HTERT RPE-1 (cell line): ENCODE results near the gene MINDY3.

Experiments used
- in situ Hi-C: fragments of 300-500 bp; cut with MboI; formaldehyde crosslinking; loops from 4 replicates; pipeline ENCODE4 v1.14.3; 2020; ENCODE audit warnings: low sequenced_read_pairs

MINDY3 gene

DNA sequence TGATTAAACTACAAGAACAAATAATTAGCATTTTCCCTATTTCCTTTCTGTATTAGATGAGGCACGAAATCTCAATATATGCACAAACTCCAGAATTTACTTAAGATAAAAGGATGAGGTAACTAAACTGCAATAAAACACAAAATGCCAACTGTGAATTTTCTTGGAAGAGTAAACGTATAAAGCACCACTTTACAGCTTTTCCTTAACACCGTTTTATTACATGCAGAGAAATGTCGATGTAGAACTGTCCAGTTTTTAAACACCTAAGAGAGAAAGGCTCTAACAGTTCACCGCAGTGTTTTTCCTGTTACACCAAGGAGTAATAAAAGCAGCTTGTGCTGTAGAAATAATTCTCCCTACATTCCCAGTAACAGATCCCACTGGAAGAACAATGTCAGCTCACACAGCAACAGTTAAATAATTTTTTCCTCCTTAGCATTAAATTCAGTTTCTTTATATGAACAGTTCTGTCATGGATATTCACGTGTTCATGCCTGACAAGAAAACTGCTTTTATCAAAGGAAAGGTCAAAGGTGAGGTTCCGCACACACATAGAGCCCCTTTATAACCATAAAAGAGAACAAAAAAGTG, 52.0 kb downstream of the MINDY3 start:
- in situ Hi-C loops = no loop called here

DNA sequence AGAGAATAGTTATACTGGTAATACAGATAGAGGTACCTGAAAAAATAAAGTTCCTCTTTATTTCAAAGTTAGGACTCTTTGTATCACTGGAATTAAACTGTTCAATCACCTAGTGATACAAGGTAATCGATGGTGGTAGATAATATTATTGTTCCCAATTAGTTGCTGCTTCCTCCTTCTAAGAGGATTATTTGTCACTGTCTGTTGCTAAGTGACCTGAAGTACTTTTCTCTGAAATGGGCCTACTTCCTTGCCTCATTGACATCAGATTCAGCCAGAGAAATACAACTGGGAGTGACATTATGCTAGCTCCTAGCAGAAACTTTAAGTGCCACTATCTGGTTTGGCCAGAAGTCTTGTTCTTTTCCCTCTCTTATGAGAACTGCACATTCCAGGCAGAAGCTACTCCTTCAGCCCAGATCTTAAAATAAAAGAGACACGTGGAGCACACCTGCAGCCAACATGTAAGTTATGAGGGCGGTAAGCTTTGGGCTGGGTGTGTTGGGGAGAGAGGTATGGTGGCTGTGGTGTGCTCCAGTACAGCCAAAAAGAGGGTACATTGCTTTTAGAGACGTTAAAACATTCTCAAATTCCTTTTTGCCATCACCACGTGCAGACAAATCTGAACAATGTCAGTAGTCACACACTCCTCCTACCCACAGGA, 54.8 kb downstream of the MINDY3 start:
- in situ Hi-C loops = no loop called here

DNA sequence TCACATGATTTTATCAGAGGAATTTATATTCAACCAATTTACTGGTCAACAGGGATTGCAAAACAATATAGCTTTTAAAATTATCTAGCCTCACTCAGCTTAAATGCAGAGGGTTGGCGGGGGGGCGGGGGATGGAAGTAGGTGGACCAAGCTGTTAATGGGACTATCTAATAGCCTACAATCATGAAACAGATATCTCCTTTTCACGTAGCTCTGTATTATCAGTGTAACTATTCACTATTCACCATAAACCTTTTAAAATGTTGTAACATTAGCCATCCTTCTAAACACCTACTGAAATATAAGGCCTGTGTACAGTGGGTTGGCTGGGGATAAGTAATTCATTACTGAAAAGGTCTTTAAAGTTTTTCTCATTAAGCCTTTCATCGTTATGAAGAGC, 56.2 kb downstream of the MINDY3 start:
- in situ Hi-C loops = no loop called here

DNA sequence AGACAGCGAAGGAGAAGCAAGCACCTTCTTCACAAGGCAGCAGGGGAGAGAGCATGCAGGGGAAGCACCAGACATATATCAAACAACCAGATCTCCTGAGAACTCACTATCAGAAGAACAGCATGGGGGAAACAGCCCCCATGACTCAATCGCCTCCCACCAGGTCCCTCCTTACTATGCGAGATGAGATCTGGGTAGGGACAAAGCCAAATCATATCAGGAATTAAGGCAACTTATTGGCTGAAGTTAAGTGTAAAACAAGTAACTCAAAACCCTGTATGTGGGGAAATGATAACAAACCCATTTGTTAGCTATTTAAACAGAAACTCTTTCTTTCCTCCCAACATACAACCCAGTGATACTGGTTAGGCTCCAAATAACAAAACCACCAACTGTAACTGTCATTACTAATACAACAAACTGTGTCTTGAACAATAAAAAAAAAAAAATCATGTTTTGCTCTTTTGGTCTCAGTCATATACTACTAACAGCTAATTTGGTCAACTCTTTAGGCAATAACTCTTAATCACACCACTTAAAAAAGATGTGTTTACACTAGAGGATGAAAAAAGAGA, 57.8 kb downstream of the MINDY3 start:
- in situ Hi-C loops = no loop called here

DNA sequence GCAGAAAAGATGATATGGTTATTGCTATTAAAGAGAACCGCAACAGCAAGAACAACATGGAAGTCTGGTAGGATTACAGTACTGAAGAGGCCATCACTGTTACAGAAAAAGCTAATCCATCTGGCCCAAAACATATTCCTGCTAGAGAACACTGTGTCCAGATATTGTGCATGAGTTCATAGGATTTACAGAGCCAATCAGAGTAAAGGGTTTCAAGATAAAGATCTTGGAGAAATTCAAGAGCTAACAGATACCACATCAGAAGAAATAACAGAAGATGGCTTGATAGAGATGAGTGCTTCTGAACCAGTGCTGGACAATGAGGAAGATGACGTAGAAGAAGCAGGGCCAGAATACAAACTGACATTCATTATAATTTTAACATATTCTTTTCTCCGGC, 58.7 kb downstream of the MINDY3 start:
- in situ Hi-C loops = no loop called here

DNA sequence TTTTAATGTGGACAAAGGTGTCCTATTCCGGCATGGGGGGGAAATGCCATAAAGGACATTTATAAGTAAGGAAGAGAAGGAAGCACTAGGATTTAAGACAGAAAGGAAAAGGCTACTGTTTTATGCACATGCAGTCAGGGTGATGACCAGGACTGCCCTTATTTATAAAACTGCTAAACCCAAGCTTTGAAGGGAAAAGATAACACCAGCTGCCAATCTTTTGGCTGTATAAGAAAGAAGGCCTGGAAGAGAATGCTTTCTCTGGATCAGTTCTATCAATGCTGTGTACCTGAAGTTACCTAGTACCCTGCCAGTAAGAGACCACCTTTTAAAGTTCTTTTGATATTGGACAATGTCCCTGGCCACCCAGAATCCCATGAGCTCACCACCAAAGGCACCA, 59.2 kb downstream of the MINDY3 start:
- in situ Hi-C loops = no loop called here

DNA sequence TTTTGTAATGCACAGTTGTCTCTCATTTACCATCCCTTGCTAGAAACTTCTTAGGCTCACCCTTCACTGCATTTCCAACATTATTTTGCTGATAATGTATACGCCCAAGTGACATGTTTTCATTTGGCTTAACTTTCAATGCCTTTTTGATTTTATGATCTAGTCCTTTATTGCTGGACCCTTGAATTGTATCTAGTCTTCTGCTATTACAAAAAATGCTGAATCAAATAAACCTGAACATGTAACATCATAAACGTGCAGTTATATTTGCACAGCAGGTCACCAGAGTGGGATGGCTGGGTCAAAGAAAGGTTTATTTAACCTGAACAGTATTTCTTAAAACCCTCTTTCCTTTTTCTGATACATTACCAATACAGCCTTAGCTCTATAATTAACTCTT, 63.0 kb downstream of the MINDY3 start:
- in situ Hi-C loops = no loop called here

DNA sequence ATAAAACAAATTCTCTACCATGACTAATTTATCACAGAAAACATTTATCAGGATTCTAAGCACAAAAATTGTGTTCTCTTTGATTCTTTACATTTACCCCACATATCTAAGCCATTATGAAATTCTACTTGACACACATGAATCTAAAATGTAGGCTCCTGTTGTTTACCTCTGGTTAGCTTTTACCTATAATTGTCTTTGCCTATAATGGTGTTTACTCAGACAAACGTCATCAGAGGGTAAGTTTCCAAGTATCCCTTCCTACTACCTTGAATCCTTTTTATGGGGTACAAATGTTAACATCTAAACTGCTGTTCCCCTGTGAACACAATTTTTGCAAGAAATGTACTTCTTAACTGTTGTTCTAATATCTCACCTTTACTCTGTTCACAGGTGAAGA, 63.5 kb downstream of the MINDY3 start:
- in situ Hi-C loops = no loop called here

DNA sequence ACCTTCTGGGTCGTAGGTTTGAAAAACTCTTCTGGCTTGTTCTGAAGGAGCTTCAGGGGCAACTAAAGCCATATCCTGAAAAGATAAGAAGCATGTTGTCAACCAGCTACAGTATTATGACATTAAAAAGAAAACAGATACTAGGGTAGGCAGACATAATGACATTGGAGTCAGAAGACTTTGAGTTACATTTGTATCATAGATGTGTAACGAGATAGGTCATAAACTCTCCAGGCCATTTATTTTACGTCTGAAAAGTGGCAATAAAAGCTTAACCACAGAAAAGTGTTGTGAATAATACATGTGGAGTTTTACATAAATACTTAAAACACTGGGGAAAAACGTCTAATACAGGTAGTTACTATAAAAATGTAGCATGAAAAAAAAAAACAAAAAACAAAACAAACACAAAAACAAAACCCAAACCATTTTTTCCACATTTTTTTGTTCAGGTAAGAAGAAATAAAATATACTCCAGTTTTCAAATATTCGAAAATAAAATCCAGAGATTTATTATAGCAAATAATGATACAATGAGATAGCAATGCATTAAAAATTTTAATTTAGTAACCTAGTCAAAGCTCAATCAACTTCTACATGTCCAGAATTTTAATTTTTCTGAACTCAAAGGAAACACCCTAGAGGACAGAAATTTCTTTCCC, 64.1 kb downstream of the MINDY3 start:
- in situ Hi-C loops = no loop called here

DNA sequence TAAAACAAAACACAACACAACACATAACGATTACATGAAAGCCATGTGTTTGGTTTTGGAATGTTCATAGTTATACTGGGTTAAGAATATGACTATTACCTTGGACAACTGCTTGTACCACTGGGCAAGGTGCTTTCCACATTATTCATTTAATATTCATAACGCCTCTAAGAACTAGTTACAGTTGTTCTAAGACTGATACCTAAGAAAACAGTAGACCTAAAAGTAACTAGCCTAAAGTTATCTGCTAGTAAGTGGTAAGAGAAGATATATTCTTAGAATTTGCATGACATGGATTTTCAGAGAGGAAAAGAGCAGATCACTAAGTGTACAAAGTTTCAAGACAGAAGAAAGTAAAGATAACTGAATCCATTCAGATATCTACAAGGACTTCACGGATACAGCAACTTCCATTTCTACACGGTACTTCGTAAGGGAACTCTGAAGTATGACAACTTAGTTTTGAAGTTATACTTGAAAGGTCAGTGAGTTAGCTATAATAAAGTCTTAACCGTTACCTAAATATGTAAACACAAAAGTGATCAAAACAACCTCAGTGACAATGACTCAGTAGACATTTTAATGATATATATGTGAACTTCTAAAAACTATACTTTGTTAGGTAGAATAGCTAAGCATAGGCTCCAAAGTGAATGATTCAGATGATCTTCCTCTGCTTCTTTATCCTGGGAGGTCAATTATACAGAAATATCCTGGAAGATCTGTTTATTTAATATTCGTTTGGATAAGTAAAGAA, 65.1 kb downstream of the MINDY3 start:
- in situ Hi-C loops = no loop called here

DNA sequence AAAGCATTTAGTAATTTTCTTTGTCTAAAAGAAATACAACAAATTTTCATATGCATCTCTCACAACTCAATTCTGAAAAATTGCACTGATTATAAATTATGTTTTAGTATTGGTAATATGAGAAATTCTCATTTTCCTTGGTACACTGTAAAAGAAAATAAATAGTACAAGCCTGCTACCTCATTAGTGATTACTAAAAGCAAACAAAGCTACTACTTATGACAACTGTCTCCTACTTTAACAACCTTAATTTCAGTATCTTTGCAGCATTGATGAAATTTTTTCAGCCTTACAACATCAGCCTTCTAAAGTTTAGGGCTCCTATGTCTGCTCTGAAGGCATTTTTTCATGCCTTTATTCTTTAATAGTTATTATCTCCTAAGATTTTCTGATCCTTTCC, 65.7 kb downstream of the MINDY3 start:
- in situ Hi-C loops = no loop called here

DNA sequence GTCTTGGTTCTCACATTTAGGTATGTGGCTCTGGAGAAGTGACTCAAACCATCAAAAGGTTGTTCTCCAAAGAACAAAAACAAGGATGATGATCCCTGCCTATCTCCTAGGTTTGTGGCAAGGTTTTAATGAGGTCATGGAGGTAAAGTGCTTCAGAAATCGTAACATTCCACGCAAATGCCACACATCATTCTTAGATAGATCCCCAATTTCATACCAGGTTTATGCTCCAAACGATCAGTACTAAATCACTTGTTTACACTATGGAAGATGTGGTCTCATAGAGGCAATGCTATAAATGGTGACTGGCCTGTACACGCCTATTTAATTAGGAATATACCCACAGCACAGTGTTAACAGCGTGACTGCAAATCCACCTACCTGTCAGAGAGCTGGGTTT, 66.6 kb downstream of the MINDY3 start:
- in situ Hi-C loops = no loop called here

DNA sequence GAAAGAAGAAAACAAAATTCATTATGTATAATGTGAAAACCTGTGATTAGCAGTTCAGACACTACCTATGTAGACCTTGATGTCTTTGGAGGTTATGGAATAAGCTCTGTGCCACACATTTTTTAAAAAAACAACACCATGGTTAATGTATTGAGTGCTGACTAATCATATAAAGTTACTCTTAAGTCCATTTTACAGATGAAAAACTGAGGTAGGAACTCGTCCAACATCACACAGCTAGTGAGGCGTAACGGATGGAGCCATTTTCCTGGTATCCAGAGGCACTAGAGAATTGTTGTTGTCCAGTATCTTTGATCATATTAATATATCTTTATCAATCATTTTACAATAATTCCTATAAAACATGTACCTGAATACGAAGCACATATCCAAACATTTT, 67.5 kb downstream of the MINDY3 start:
- in situ Hi-C loops = no loop called here

DNA sequence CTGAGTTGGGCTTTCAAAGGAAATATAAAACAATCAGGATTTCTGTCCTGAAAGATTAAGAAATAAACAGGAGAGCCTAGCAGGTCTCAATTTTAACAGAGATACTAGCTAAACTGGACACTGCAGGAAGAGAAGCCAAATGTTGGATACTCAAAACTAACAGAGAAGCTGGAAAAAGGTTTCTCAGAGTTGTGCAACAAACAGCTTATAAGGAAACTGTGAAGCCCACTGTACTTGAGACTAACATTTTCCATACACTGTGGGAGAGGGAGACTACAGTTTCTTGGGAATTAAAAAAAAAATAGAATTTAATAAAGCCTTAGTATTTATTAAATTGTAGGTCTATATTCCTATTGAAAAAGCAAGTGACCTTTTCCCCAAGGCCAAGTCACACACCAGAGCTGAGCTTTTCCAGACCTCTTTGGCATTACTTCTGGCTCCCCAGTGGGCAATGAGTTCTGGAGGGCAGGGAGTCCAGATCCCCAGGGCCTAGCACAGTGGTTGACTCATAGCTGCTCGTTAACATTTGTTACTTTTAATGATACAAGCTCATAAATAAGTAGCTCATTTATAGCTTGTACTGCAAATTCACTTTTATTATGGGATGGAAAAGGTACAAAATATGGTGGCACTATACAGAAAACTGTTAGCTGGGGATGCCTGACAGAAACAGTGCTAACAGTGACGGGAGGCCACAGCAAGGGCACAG, 68.3 kb downstream of the MINDY3 start:
- in situ Hi-C loops = no loop called here

DNA sequence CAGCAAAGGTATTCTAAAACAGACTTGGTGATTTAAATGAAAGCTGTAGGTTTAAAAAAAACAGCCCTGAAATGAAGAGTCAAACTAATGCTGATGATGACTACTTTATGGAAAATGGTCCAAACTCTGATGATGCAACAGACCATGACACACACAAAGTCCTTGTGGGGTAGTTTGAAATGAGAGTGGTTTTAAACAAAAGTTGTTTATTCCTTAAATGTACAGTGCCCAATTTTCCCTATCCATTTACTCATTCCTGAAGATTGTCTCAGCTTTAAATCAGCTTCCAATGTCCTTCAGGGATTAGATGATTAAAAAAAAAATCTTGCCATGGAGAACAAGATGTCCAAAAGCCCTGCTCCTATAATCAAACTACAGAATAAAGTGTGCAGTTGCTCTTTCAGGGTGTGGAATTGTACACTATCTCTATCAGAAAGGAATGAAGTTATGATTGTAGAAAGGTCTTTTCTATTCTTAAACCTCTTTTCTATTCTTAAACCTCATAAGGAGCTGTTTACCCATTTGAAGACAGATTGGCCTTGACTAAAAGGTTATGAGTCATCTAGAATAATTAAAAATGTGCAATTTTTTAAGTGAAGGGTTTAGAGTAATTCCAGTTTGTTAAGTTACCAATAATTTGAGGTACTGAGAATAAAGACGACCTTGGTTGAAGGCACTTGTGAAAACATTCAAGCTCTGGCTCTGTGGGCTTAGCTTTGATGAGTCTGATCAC, 70.3 kb downstream of the MINDY3 start:
- in situ Hi-C loops = no loop called here

DNA sequence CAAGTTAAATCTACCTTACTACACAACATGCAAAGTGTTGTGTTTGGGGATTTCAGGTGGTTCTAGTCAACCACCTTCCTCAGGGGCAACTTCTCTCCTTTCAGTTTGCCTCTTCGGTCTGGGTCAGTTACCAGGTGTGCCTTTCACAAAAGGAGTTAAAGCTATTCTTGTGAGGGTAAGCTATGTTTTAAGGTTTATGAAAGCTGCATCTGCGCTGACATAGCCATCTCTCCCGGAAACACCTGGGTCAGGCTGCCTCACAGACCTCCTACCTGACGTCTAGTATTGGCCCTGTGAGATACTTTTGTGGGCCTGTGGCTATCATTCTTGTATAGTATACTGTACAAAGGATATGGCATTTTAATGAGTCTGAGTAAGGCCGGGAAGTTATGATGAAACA, 72.9 kb downstream of the MINDY3 start:
- in situ Hi-C loops = no loop called here

DNA sequence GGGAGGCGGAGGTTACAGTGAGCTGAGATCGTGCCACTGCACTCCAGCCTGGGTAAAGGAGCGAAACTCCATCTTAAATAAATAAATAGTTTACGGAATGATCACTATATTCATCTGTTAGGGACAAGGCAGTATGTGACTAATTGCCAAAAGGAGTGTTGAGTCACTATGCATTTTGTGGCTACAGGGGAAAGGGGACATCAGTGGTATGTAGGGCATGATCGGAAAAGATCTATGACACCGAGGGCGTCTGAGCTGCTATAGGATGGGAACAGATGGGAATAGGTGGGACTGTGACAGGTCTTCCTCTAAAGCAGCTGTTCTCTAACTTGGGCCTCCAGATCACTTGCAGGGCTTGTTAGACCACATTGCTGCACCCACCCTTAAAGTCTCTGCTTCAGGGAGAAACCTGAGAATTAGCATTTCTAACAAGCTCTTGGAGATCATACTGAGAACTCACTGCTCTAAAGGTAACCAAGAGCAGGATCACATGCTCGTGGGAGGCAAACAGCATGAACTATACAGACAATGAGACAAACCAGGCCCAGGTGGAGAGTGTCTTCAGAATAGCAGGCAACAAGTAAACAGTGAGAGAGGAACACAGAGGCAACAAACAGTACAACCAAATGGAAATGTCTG, 75.5 kb downstream of the MINDY3 start:
- in situ Hi-C loops = no loop called here

DNA sequence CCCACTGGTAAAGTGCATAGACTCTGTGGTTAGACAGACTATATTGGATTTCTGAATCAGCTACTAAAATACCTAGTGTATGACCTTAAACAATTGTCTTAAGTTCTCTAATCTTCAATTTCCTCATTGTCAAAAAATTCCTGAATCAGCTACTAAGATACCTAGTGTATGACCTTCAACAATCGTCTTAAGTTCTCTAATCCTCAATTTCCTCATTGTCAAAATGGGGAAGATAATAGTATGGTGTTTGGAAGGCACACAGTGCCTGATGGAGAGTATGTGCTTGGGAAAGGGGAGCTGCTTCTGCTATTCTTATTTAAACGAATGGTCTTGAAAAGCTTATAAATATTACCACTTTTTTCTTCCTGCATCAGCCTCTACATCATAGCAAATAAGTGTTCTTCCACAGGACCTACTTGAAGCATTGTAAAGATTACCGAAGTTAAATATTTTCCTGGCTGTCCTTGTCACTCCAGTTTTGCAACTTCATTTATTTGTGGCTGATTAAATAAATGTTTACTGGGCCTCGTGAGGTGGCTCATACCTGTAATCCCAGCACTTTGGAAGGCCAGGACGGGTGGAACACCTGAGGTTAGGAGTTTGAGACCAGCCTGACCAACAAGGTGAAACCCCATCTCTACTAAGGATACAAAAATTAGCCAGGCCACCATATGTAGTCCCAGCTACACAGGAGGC, 76.2 kb downstream of the MINDY3 start:
- in situ Hi-C loops = no loop called here

DNA sequence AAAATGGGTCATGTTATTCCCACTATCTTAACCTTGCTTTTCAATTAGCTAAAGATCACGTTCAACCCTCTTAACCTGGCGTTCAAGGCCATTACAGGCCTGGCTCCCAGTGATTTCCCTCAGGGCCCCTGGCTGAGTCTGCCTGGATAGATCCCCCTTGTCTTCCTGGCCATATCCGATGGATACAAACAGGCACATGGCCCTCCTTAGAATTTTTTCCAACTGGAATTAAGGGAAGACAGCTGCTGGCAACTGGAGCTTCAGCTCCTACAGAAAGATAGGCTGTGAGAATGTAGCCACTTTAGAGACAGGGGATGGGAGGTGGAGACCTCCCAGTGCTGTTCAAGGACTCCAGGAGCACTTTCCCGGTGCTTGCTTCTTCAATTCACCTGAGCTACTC, 77.5 kb downstream of the MINDY3 start:
- in situ Hi-C loops = no loop called here
